NCI-H187 treated with DMSO at 0.1 percent for 48 hours (cell line): ENCODE measurements around the gene SHISA6.
"Not testable (repeated sequence)": the region's sequence is repeated elsewhere in the genome, so short reads cannot be mapped to it uniquely, and the experiment has no call there.

Source experiments
- DNase-seq: peaks from one replicate; lab custom pipeline; 2025; lab: John Stamatoyannopoulos, UW

SHISA6 gene

GRCh38 chr17:11303773-11304394 lies 62.9 kb downstream of the SHISA6 start:
- DNase-seq: no peak

GRCh38 chr17:11304568-11304967 lies 63.6 kb downstream of the SHISA6 start:
- DNase-seq: no peak

- DNase-seq: no peak
Observed at GRCh38 chr17:11305524-11305923, 64.5 kb downstream of the SHISA6 start.

GRCh38 chr17:11308531-11308930 lies 67.5 kb downstream of the SHISA6 start:
- DNase-seq: no peak

- no peak for DNase-seq
Observed at GRCh38 chr17:11309033-11309432, 68.0 kb downstream of the SHISA6 start.

GRCh38 chr17:11309850-11310249 lies 68.8 kb downstream of the SHISA6 start:
- no peak for DNase-seq

- DNase-seq: not testable (repeated sequence)
Observed at GRCh38 chr17:11316451-11316850, 75.4 kb downstream of the SHISA6 start.

GRCh38 chr17:11318207-11318606 lies 77.2 kb downstream of the SHISA6 start:
- DNase-seq: no peak

- DNase-seq: no peak
Observed at GRCh38 chr17:11319894-11320293, 78.9 kb downstream of the SHISA6 start.

- DNase-seq: no peak
Observed at GRCh38 chr17:11324021-11324420, 83.0 kb downstream of the SHISA6 start.

- no peak for DNase-seq
Observed at GRCh38 chr17:11324846-11325420, 83.9 kb downstream of the SHISA6 start.

- no peak for DNase-seq
Observed at GRCh38 chr17:11326492-11326891, 85.5 kb downstream of the SHISA6 start.

- no peak for DNase-seq
Observed at GRCh38 chr17:11328770-11329169, 87.8 kb downstream of the SHISA6 start.

- DNase-seq: no peak
Observed at GRCh38 chr17:11330006-11330405, 89.0 kb downstream of the SHISA6 start.

- no peak for DNase-seq
Observed at GRCh38 chr17:11330826-11331225, 89.8 kb downstream of the SHISA6 start.

- DNase-seq: no peak
Observed at GRCh38 chr17:11331547-11332513, 90.8 kb downstream of the SHISA6 start.

- DNase-seq: no peak
Observed at GRCh38 chr17:11332706-11333105, 91.7 kb downstream of the SHISA6 start.

GRCh38 chr17:11334493-11334892 lies 93.5 kb downstream of the SHISA6 start:
- no peak for DNase-seq

GRCh38 chr17:11336290-11336689 lies 95.3 kb downstream of the SHISA6 start:
- no peak for DNase-seq

GRCh38 chr17:11340803-11341202 lies 99.8 kb downstream of the SHISA6 start:
- DNase-seq: no peak

GRCh38 chr17:11342138-11342537 lies 101.1 kb downstream of the SHISA6 start:
- DNase-seq: no peak

- no peak for DNase-seq
Observed at GRCh38 chr17:11349106-11349505, 108.1 kb downstream of the SHISA6 start.

- no peak for DNase-seq
Observed at GRCh38 chr17:11351479-11351878, 110.5 kb downstream of the SHISA6 start.
